ENCODE results near the gene DUSP5.

GRCh38 chr10:110546499-110547110 lies 48.9 kb downstream of the DUSP5 start:
- no peak for TF ChIP-seq POLR2A (IDR thresholded peaks at IDR 0.05)
- TF ChIP-seq, protein P1, sequence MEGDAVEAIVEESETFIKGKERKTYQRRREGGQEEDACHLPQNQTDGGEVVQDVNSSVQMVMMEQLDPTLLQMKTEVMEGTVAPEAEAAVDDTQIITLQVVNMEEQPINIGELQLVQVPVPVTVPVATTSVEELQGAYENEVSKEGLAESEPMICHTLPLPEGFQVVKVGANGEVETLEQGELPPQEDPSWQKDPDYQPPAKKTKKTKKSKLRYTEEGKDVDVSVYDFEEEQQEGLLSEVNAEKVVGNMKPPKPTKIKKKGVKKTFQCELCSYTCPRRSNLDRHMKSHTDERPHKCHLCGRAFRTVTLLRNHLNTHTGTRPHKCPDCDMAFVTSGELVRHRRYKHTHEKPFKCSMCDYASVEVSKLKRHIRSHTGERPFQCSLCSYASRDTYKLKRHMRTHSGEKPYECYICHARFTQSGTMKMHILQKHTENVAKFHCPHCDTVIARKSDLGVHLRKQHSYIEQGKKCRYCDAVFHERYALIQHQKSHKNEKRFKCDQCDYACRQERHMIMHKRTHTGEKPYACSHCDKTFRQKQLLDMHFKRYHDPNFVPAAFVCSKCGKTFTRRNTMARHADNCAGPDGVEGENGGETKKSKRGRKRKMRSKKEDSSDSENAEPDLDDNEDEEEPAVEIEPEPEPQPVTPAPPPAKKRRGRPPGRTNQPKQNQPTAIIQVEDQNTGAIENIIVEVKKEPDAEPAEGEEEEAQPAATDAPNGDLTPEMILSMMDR (IDR thresholded peaks at IDR 0.05), result no peak
